GM19455 (cell line): ENCODE data around the gene TMEM91.
"Not testable (repeated sequence)": the region's sequence is repeated elsewhere in the genome, so short reads cannot be mapped to it uniquely, and the experiment has no call there.

Experiments used
- ATAC-seq: cut with Tn5 transposase; IDR thresholded peaks from one replicate; pipeline ENCODE4 v1.9.1; 2021; ENCODE audit not compliant: unreplicated experiment

The TMEM91 gene

GRCh38 chr19:41352609-41353465 lies 23.5 kb upstream of the TMEM91 start:
- ATAC-seq, result no peak

- ATAC-seq, result peak; percentile 36
Observed at GRCh38 chr19:41353466-41354342, 22.6 kb upstream of the TMEM91 start, which contains the start of gene TGFB1. Gene TGFB1 (minus strand): TSS chr19:41353922. CDS start chr19:41353044, 878 bp downstream.

GRCh38 chr19:41354343-41354953 lies 21.9 kb upstream of the TMEM91 start:
- no peak for ATAC-seq

- ATAC-seq, result no peak
Observed at GRCh38 chr19:41355035-41355434, 21.3 kb upstream of the TMEM91 start.

GRCh38 chr19:41355802-41356201 lies 20.5 kb upstream of the TMEM91 start:
- no peak for ATAC-seq

GRCh38 chr19:41356984-41357739 lies 19.2 kb upstream of the TMEM91 start:
- ATAC-seq, result no peak

- ATAC-seq, result no peak
Observed at GRCh38 chr19:41357746-41358145, 18.6 kb upstream of the TMEM91 start.

GRCh38 chr19:41359741-41360140 lies 16.6 kb upstream of the TMEM91 start:
- no peak for ATAC-seq

- ATAC-seq, result no peak
Observed at GRCh38 chr19:41362143-41362847, 14.0 kb upstream of the TMEM91 start.

- no peak for ATAC-seq
Observed at GRCh38 chr19:41363371-41363752, 13.0 kb upstream of the TMEM91 start.

GRCh38 chr19:41363753-41364523 lies 12.4 kb upstream of the TMEM91 start, which contains the start of gene B9D2:
Gene B9D2 (minus strand): TSS chr19:41364149. CDS start chr19:41363519, 630 bp downstream.
- peak; percentile 90 for ATAC-seq

- no peak for ATAC-seq
Observed at GRCh38 chr19:41364524-41365391, 11.6 kb upstream of the TMEM91 start.

GRCh38 chr19:41366089-41366488 lies 10.2 kb upstream of the TMEM91 start:
- no peak for ATAC-seq

- no peak for ATAC-seq
Observed at GRCh38 chr19:41367848-41368301, 8.5 kb upstream of the TMEM91 start.

GRCh38 chr19:41369769-41370168 lies 6.6 kb upstream of the TMEM91 start:
- no peak for ATAC-seq

- ATAC-seq, result not testable (repeated sequence)
Observed at GRCh38 chr19:41371119-41371518, 5.2 kb upstream of the TMEM91 start.

GRCh38 chr19:41371541-41371940 lies 4.8 kb upstream of the TMEM91 start:
- ATAC-seq, result no peak

- no peak for ATAC-seq
Observed at GRCh38 chr19:41372501-41372900, 3.8 kb upstream of the TMEM91 start.
